Panc1 (cell line): ENCODE data around the gene VWA8. TPM values are rescaled to one million over a fixed set of nuclear protein-coding genes. Genes with fewer than 3 reads are reported as not detected.
"Not testable (repeated sequence)": the region's sequence is repeated elsewhere in the genome, so short reads cannot be mapped to it uniquely, and the experiment has no call there.

Experiments
- ATAC-seq: fragments of 200-7000 bp; cut with Tn5 transposase; 2 replicates; pipeline ENCODE4 v1.9.1; 2020; ENCODE audit warnings: mild to moderate bottlenecking, moderate library complexity
- BruUV-seq: library from RNA; stranded (reverse); fragments of 400-500 nt; replicated peaks from 2 replicates; lab custom pipeline; 2021; lab: Mats Ljungman, UMichigan
- CTCF ChIA-PET: fragments of 300-600 bp; sonication (Branson Sonifier 250); formaldehyde crosslinking; loops from one replicate; lab custom pipeline; 2022; ENCODE audit warnings: antibody characterized with exemption; lab: Charles Lee
- POLR2A ChIA-PET: fragments of 300-600 bp; sonication (Branson Sonifier 250); formaldehyde crosslinking; loops from one replicate; lab custom pipeline; 2022; ENCODE audit warnings: antibody characterized with exemption; lab: Charles Lee
- DNase-seq: peaks from one replicate; pipeline ENCODE4 v3.0.0-alpha.2; 2010; ENCODE audit warnings: low read depth, low spot score
- H3K27ac ChIP-seq: 2 replicates; pipeline ENCODE4 v1.5.1; 2011; ENCODE audit warnings: mild to moderate bottlenecking, low read length, inconsistent platforms
- H3K27me3 ChIP-seq: fragments of 200-500 bp; sonication (Bioruptor generic); 2 replicates; pipeline ENCODE4 v1.6.0; 2014; ENCODE audit warnings: low read length, inconsistent platforms; ENCODE audit not compliant: control insufficient read depth, insufficient read depth
- H3K36me3 ChIP-seq: fragments of 200-500 bp; sonication (Bioruptor generic); 2 replicates; pipeline ENCODE4 v1.5.1; 2014; ENCODE audit warnings: inconsistent platforms, mild to moderate bottlenecking, low read length, moderate library complexity; ENCODE audit not compliant: control insufficient read depth, insufficient read depth
- H3K4me1 ChIP-seq: 2 replicates; pipeline ENCODE4 v1.5.1; 2011; ENCODE audit warnings: inconsistent platforms, mild to moderate bottlenecking, low read length, moderate library complexity; ENCODE audit not compliant: control insufficient read depth, insufficient read depth
- H3K4me3 ChIP-seq, 2 experiments: 2 replicates each; pipeline ENCODE4 v1.5.1; 2011 to 2012; ENCODE audit warnings: low read depth in 2 of 2, low read length in 2 of 2, mild to moderate bottlenecking in 2 of 2, inconsistent platforms in 1 of 2, moderate library complexity in 1 of 2
- H3K9me3 ChIP-seq: fragments of 200-500 bp; sonication (Bioruptor generic); 2 replicates; pipeline ENCODE4 v1.5.1; 2014; ENCODE audit warnings: low read depth, mild to moderate bottlenecking, inconsistent platforms, low read length, moderate library complexity; ENCODE audit not compliant: control insufficient read depth, insufficient read depth
- POLR2AphosphoS5 ChIP-seq: IDR thresholded peaks from 2 replicates; pipeline ENCODE4 v1.6.1; 2012; ENCODE audit warnings: mild to moderate bottlenecking, low read depth, low read length, moderate library complexity
- SIN3A ChIP-seq: IDR thresholded peaks from 2 replicates; pipeline ENCODE4 v1.6.1; 2012; ENCODE audit warnings: low read depth, mild to moderate bottlenecking, low read length, moderate library complexity, borderline replicate concordance; ENCODE audit not compliant: insufficient read depth
- TCF7L2 ChIP-seq: IDR thresholded peaks from 2 replicates; pipeline ENCODE4 v1.6.1; 2011; ENCODE audit warnings: mild to moderate bottlenecking, low read depth, low read length, inconsistent platforms
- in situ Hi-C: cut with HindIII; loops from 2 replicates; pipeline ENCODE4 v1.10.0; 2016; ENCODE audit warnings: low sequenced_read_pairs, low pct_unique_long_range_greater_than_20kb
- intact Hi-C: fragments of 100-400 bp; cut with micrococcal nuclease; formaldehyde crosslinking; loops from one replicate; pipeline ENCODE4 v1.10.0; 2022; ENCODE audit not compliant: unreplicated experiment
- total RNA-seq: library from RNA; stranded (reverse); gene quantifications from one replicate; pipeline ENCODE4 v1.2.1, GENCODE V29; 2021; ENCODE audit not compliant: unreplicated experiment
- TF ChIP-seq, protein P1 (sequence below): fragments of 450-650 bp; IDR thresholded peaks from 2 replicates; pipeline ENCODE4 v1.5.1; 2017; ENCODE audit warnings: mild to moderate bottlenecking
- TF ChIP-seq, protein P2 (sequence below), 2 experiments: IDR thresholded peaks; 2 replicates each; pipeline ENCODE4 v1.6.1; 2011 to 2012; ENCODE audit warnings: low read depth in 2 of 2, control low read depth in 1 of 2, low read length in 1 of 2, mild to moderate bottlenecking in 1 of 2, moderate library complexity in 1 of 2; ENCODE audit not compliant: insufficient read depth in 1 of 2

Gene VWA8
- total RNA-seq, 1 experiment from 2014 or later = 11.2 TPM

DNA sequence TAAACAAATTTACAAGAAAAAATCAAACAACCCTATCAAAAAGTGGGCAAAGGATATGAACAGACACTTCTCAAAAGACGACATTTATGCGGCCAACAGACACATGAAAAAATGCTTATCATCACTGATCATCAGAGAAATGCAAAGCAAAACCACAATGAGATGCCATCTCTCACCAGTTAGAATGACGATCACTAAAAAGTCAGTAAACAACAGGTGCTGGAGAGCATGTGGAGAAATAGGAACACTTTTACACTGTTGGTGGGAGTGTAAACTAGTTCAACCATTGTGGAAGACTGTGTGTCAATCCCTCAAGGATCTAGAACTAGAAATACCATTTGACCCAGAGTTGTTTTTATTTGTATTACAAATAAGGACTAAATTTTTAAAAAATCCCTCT, 215.4 kb downstream of the VWA8 start:
- H3K27me3 ChIP-seq, POLR2A ChIA-PET, H3K4me3 ChIP-seq, in situ Hi-C loops, intact Hi-C loops, BruUV-seq, H3K27ac ChIP-seq, ATAC-seq, H3K36me3 ChIP-seq, H3K9me3 ChIP-seq, DNase-seq, CTCF ChIA-PET, H3K4me1 ChIP-seq: not testable (repeated sequence)

DNA sequence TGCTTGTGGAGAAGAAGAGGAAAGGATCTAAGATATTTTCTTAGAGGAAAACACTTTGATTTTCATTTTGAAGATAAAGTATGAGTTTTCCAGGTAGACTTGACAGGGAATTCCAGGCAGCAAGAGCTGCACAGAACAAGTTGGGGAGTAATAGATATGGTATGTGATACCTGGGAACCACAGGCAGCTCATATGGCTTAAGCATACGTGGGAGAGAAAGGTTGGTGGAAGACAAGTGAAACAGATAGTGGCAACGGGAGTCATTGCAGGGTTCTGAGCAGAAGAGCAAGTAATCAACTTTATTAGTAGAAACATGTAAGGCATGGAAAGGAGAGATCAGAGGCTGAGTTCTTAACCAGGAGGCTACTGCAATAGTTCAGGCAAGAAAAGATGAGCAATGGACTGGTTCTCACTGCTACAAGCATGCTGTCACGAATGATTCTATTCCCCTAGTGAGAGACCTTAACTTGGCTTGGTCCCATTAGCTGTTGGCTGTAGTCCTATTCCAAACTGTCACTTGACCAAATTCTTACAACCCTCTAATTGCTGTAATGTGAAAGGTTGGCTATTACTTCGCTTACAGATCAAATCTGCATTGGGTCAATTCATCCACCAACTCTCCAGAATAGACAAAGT, 217.9 kb downstream of the VWA8 start:
- BruUV-seq = no TSS peak
- Histone ChIP-seq H3K4me1 (no peaks in the 10 kb centered on the region), H3K27ac (no peak overlapping the region), H3K9me3 (no peaks in the 10 kb centered on the region), H3K4me3 (no peak overlapping the region), H3K36me3 (no peaks in the 10 kb centered on the region), H3K27me3 (no peaks in the 10 kb centered on the region)
- intact Hi-C loops = no loop called here
- DNase-seq (no peak), ATAC-seq (no peak)
- in situ Hi-C loops = no loop called here
- TF ChIP-seq TCF7L2 (no peak), SIN3A (no peak), POLR2AphosphoS5 (no peak)
- TF ChIP-seq, protein P1, sequence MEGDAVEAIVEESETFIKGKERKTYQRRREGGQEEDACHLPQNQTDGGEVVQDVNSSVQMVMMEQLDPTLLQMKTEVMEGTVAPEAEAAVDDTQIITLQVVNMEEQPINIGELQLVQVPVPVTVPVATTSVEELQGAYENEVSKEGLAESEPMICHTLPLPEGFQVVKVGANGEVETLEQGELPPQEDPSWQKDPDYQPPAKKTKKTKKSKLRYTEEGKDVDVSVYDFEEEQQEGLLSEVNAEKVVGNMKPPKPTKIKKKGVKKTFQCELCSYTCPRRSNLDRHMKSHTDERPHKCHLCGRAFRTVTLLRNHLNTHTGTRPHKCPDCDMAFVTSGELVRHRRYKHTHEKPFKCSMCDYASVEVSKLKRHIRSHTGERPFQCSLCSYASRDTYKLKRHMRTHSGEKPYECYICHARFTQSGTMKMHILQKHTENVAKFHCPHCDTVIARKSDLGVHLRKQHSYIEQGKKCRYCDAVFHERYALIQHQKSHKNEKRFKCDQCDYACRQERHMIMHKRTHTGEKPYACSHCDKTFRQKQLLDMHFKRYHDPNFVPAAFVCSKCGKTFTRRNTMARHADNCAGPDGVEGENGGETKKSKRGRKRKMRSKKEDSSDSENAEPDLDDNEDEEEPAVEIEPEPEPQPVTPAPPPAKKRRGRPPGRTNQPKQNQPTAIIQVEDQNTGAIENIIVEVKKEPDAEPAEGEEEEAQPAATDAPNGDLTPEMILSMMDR = no peak
- TF ChIP-seq, protein P2, sequence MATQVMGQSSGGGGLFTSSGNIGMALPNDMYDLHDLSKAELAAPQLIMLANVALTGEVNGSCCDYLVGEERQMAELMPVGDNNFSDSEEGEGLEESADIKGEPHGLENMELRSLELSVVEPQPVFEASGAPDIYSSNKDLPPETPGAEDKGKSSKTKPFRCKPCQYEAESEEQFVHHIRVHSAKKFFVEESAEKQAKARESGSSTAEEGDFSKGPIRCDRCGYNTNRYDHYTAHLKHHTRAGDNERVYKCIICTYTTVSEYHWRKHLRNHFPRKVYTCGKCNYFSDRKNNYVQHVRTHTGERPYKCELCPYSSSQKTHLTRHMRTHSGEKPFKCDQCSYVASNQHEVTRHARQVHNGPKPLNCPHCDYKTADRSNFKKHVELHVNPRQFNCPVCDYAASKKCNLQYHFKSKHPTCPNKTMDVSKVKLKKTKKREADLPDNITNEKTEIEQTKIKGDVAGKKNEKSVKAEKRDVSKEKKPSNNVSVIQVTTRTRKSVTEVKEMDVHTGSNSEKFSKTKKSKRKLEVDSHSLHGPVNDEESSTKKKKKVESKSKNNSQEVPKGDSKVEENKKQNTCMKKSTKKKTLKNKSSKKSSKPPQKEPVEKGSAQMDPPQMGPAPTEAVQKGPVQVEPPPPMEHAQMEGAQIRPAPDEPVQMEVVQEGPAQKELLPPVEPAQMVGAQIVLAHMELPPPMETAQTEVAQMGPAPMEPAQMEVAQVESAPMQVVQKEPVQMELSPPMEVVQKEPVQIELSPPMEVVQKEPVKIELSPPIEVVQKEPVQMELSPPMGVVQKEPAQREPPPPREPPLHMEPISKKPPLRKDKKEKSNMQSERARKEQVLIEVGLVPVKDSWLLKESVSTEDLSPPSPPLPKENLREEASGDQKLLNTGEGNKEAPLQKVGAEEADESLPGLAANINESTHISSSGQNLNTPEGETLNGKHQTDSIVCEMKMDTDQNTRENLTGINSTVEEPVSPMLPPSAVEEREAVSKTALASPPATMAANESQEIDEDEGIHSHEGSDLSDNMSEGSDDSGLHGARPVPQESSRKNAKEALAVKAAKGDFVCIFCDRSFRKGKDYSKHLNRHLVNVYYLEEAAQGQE (IDR thresholded peaks at IDR 0.05; ENCODE audit: insufficient read depth in 1 of 2, low read depth in 2 of 2, low read length in 1 of 2) = no peak
- CTCF ChIA-PET = no interaction called here
- POLR2A ChIA-PET = no interaction called here

DNA sequence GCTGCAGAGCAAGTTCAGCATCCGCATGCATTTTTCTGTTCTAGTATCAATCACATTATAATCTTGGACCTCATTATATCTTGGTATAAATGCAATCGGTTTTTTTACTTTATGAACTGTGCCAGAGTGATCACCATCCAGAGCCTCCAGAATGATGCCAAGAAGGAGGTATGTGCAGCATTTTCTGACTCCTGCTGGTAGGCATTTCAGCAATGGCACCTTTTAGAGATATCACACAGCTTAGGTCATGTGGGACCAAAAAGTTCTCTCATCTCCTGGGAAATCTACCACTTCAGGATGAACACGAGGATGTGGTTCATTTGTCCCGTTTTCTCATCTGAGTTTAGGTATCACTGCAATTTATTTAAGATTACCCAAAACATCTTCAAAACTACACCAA, 220.4 kb downstream of the VWA8 start:
- POLR2A ChIA-PET = no interaction called here
- ATAC-seq (no peak), DNase-seq (no peak)
- Histone ChIP-seq H3K4me1 (no peaks in the 10 kb centered on the region), H3K9me3 (no peaks in the 10 kb centered on the region), H3K27me3 (no peaks in the 10 kb centered on the region), H3K4me3 (no peak overlapping the region), H3K36me3 (no peaks in the 10 kb centered on the region), H3K27ac (no peak overlapping the region)
- BruUV-seq = no TSS peak
- intact Hi-C loops (no loop called here), in situ Hi-C loops (no loop called here)
- no peak for TF ChIP-seq POLR2AphosphoS5
- no peak for TF ChIP-seq SIN3A
- TF ChIP-seq, protein P1 = no peak
- TF ChIP-seq, protein P2 (IDR thresholded peaks at IDR 0.05; ENCODE audit: insufficient read depth in 1 of 2, low read depth in 2 of 2, low read length in 1 of 2) = no peak
- TF ChIP-seq TCF7L2 = no peak
- CTCF ChIA-PET = no interaction called here
